ENCODE measurements around the gene RPLP2. TPM values are rescaled to one million over a fixed set of nuclear protein-coding genes. Genes with fewer than 3 reads are reported as not detected.

Gene RPLP2
- total RNA-seq, 1 experiment from 2014 or later = 3,468 TPM

DNA sequence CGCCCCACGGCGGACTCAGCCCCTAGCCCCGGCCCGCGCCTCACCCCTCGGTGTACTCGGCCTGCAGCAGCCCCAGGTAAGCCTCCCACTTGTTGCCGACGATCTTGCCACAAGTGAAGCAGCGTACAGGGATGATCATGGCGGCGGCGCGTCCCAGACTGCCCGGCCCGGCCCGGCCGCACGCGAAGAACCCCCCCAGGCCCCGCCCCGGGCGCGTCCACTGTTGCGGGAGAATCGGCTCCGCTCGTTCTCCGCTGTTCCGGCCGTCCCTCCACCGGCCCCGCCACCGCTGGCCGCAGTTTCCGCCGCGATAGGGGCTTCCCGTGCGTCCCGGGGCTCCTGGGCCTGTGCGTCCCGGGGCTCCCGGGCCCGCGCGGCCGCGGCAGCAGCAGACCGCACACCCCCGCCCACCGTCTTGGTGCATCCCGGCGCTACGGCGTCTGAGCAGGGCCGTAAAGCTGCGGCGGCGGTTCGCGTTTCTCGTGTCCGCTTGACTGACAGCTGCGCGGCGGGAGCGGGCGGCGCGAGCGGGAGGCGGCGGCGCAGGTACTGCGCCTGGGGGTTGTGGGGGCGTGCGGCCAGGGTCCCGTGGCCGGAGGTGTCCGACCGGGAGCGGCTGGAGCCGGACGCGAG lies 32.7 kb downstream of the RPLP2 start, which contains the start of the genes POLR2L and TSPAN4:
TSS of gene POLR2L (minus strand) at position 160 of the 633 bp plus-strand sequence. CDS start at position 139, 21 bp downstream.
TSS of gene TSPAN4 (plus strand) at position 483 of the 633 bp plus-strand sequence. CDS start 7,453 bp downstream, outside the sequence.
- ChIA-PET POLR2A (interaction anchor here (0.7 kb wide), 1 partner anchor 208 kb away, joined by 3 read pairs; no protein-coding TSS in a partner anchor), CTCF (no interaction called here)
- no peaks in the 10 kb centered on the region for H3K27me3 ChIP-seq (ENCODE audit: control insufficient read depth, insufficient read depth, low read length)
- intact Hi-C loops (cut with micrococcal nuclease; ENCODE audit: unreplicated experiment) (no loop called here), in situ Hi-C loops (cut with HindIII; ENCODE audit: low pct_unique_long_range_greater_than_20kb, low sequenced_read_pairs) (no loop called here)
- H3K36me3 ChIP-seq (ENCODE audit: control insufficient read depth, insufficient read depth, low read length) = no peaks in the 10 kb centered on the region; the same call in 1 of the 2 replicates
- no TSS peak for BruUV-seq (replicated peaks)
- ATAC-seq = peak; percentile 16
- H3K4me3 ChIP-seq (ENCODE audit: low read depth in 2 of 2, low read length in 2 of 2) = peak within 1 kb of the TSS; percentile 85 to 96
- no peaks in the 10 kb centered on the region for H3K9me3 ChIP-seq (ENCODE audit: control insufficient read depth, insufficient read depth, low read depth, low read length)
- H3K27ac ChIP-seq (ENCODE audit: low read length) = peak within 1 kb of the TSS; percentile 97
- H3K4me1 ChIP-seq (ENCODE audit: control insufficient read depth, insufficient read depth, low read length) = peaks cover 71% of the 10 kb centered on the region
- TF ChIP-seq SIN3A (IDR thresholded peaks at IDR 0.05; ENCODE audit: borderline replicate concordance, insufficient read depth, low read depth, low read length) = peak; percentile 95
- peak; percentile 99 for TF ChIP-seq POLR2AphosphoS5 (IDR thresholded peaks at IDR 0.05; ENCODE audit: low read depth, low read length)
- TF ChIP-seq, protein P1, sequence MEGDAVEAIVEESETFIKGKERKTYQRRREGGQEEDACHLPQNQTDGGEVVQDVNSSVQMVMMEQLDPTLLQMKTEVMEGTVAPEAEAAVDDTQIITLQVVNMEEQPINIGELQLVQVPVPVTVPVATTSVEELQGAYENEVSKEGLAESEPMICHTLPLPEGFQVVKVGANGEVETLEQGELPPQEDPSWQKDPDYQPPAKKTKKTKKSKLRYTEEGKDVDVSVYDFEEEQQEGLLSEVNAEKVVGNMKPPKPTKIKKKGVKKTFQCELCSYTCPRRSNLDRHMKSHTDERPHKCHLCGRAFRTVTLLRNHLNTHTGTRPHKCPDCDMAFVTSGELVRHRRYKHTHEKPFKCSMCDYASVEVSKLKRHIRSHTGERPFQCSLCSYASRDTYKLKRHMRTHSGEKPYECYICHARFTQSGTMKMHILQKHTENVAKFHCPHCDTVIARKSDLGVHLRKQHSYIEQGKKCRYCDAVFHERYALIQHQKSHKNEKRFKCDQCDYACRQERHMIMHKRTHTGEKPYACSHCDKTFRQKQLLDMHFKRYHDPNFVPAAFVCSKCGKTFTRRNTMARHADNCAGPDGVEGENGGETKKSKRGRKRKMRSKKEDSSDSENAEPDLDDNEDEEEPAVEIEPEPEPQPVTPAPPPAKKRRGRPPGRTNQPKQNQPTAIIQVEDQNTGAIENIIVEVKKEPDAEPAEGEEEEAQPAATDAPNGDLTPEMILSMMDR (IDR thresholded peaks at IDR 0.05) = no peak
- TF ChIP-seq, protein P2, sequence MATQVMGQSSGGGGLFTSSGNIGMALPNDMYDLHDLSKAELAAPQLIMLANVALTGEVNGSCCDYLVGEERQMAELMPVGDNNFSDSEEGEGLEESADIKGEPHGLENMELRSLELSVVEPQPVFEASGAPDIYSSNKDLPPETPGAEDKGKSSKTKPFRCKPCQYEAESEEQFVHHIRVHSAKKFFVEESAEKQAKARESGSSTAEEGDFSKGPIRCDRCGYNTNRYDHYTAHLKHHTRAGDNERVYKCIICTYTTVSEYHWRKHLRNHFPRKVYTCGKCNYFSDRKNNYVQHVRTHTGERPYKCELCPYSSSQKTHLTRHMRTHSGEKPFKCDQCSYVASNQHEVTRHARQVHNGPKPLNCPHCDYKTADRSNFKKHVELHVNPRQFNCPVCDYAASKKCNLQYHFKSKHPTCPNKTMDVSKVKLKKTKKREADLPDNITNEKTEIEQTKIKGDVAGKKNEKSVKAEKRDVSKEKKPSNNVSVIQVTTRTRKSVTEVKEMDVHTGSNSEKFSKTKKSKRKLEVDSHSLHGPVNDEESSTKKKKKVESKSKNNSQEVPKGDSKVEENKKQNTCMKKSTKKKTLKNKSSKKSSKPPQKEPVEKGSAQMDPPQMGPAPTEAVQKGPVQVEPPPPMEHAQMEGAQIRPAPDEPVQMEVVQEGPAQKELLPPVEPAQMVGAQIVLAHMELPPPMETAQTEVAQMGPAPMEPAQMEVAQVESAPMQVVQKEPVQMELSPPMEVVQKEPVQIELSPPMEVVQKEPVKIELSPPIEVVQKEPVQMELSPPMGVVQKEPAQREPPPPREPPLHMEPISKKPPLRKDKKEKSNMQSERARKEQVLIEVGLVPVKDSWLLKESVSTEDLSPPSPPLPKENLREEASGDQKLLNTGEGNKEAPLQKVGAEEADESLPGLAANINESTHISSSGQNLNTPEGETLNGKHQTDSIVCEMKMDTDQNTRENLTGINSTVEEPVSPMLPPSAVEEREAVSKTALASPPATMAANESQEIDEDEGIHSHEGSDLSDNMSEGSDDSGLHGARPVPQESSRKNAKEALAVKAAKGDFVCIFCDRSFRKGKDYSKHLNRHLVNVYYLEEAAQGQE (IDR thresholded peaks at IDR 0.05; ENCODE audit: insufficient read depth in 1 of 2, low read depth in 2 of 2, low read length in 1 of 2) = no peak
- TF ChIP-seq TCF7L2 (IDR thresholded peaks at IDR 0.05; ENCODE audit: low read depth, low read length) = peak; percentile 72; the same call in 1 of the 2 replicates
- no peak for DNase-seq (ENCODE audit: low read depth, low spot score)

DNA sequence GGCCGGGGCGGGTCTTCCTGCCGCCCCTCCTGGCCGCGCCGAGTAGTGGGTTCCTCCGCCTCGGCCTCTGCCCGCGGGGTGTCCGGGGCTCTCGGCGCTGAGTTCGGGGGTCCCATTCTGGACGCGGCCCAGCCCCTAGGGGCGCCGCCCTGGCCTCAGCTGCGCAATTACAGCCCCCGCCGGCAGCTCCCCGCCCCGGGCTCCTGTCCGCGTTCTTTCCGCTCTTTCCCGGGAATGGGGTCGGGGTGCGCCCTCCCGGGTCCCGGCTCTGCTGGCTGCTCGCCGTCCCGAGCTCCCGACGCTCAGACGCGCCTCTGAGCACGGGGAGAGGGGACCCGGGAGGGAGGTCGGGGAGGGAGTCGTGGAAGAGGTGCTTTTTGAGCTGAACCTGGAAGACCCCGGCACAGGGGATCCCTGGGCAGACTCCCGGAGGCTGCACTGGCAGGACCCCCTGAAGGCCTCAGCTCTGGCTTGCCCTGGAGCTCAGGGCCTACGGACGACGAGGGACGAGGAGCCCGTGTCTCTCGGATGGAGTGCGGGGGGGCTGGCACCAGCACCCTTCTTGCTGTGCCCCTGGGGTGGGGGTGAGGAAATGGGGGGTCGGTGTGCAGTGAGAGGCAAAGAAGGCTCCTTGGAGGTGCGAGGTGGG lies 33.4 kb downstream of the RPLP2 start:
- Histone ChIP-seq H3K27ac (ENCODE audit: low read length) (peak overlapping the region; percentile 97), H3K4me1 (ENCODE audit: control insufficient read depth, insufficient read depth, low read length) (peaks cover 71% of the 10 kb centered on the region), H3K9me3 (ENCODE audit: control insufficient read depth, insufficient read depth, low read depth, low read length) (no peaks in the 10 kb centered on the region), H3K27me3 (ENCODE audit: control insufficient read depth, insufficient read depth, low read length) (no peaks in the 10 kb centered on the region), H3K36me3 (ENCODE audit: control insufficient read depth, insufficient read depth, low read length) (no peaks in the 10 kb centered on the region; the same call in 1 of the 2 replicates), H3K4me3 (ENCODE audit: low read depth in 2 of 2, low read length in 2 of 2) (peak overlapping the region; percentile 85 to 96)
- ChIA-PET CTCF (interaction anchor here (0.8 kb wide), 1 partner anchor 208 kb away, joined by 4 read pairs; no protein-coding TSS in a partner anchor), POLR2A (interaction anchor here (0.6 to 0.7 kb wide), 3 partner anchors 208 to 277 kb away, joined by 3 to 5 read pairs (median 3); no protein-coding TSS in a partner anchor)
- 0 out of 2 replicates have a peak, but pooled peaks have one; percentile 2 for TF ChIP-seq POLR2AphosphoS5 (IDR thresholded peaks at IDR 0.05; ENCODE audit: low read depth, low read length)
- TF ChIP-seq, protein P1 (IDR thresholded peaks at IDR 0.05) = peak; percentile 49
- TF ChIP-seq, protein P2 (IDR thresholded peaks at IDR 0.05; ENCODE audit: insufficient read depth in 1 of 2, low read depth in 2 of 2, low read length in 1 of 2) = no peak
- no peak for TF ChIP-seq TCF7L2 (IDR thresholded peaks at IDR 0.05; ENCODE audit: low read depth, low read length)
- no peak for TF ChIP-seq SIN3A (IDR thresholded peaks at IDR 0.05; ENCODE audit: borderline replicate concordance, insufficient read depth, low read depth, low read length)
- intact Hi-C loops (cut with micrococcal nuclease; ENCODE audit: unreplicated experiment) (no loop called here), in situ Hi-C loops (cut with HindIII; ENCODE audit: low pct_unique_long_range_greater_than_20kb, low sequenced_read_pairs) (no loop called here)
- no peak for DNase-seq (ENCODE audit: low read depth, low spot score)
- no peak for ATAC-seq
- BruUV-seq (replicated peaks) = no TSS peak
